Astrocyte of the hippocampus (primary cell): ENCODE data around the gene AHRR.

Experiments used
- DNase-seq: peaks from one replicate; pipeline ENCODE4 v3.0.0; 2011; ENCODE audit warnings: low read depth, low spot score

The AHRR gene

DNA sequence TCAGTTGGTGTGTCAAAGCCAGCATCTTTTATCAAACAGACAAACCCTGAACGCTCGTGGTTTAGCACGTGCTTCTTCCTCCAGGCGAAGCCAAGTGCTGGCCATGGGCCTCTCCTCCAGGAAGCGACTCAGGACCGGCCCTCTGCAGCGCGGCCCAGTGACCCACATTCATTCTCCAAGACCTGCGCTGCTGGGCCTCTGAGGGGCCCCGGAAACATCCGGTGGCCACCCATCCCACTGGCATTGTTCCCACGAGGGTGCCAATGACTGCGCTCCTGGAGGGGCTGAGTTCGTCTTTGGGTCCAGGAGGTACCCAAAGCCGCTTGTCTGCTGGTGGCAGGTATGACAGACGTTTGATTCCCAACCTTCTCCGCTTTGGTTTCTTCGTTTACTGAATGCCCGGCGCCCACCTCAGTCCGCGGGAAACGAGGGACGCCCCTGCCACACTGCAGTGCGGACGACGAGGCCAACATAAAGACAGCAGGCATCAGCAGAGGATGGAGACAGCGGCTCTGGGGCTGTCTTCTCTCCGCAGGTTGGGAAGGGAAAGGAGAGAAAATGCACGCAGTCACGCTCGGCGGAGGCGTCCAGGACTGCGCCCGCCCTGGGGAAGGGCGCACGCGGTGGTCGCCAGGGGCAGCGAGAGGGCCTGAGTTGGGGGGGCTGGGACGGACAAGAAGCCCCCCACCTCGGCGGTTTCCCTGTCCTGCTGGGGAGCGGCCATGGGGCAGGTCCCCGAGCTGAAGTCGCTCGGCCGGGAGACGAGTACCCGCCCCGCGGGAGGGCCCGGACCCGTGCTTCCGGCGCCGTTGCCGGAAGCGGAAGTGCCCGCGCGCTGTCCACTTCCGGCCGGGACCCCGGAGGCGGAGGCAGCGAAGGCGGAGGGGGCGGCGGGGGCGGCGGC lies 121.1 kb downstream of the AHRR start, which contains the start of gene EXOC3:
EXOC3 (plus strand) TSS at position 842 of the 904 bp plus-strand sequence. CDS start 3,030 bp downstream, outside the sequence.
- DNase-seq, result peak; percentile 91

DNA sequence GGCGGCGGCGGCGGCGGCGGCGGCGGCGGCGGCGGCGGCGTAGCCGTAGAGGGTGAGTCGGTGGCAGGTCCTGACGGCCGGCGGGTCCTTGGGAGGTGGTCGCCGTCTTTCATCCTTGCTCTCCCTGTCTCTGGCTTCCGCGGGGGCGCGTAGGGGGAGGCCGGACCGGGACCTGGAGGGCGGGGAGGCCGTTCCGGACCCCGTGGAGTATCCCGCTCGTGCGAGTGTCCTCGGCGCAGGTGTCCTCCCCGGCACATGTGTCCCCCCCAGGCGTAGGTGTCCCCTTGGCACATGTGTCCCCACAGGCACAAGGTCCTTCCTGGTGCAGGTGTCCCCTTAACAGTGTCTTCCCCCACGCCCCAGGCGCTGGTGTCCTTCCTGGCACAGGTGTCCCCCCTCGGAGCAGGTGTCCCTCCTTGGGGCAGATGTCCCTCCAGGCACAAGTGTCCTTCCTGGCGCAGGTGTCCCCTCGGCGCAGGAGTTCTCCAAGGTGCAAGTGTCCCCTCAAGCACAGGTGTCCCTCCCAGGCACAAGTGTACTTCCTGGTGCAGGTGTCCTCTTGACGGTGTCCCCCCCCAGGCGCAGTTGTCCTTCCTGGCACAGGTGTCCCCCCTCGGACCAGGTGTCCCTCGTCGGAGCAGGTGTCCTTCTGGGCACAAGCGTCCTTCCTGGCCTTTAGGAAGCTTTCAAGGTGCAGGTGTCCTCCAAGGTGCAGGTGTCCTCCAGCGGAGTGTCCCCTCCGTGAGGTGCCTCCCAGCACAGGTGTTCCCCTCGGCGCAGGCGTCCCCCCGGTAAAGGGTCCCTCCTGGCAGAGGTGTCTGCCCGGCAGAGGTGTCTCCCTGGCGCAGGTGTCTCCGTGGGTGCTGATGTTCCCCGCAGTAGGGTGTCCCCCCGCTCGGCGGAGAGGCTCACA lies 122.0 kb downstream of the AHRR start:
- no peak for DNase-seq

DNA sequence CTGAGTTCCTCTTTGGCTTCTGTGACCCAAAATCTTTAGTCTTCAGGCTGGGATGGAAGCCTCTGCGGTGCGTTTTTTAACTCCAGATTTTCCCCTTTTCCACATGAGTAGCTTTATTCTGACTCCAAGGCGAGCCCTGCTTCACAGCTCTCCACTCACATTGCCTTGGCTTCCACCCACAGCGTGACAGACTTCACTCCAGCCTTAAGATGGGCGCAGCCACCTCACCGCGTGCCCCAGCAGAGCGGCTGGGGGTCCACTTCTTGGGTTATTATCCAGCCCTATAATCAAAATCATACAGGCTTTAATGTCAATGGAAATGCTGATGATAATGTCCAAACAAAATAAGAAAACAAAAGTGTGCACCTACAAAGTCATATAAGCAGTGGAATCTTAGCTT lies 122.7 kb downstream of the AHRR start:
- DNase-seq, result no peak

DNA sequence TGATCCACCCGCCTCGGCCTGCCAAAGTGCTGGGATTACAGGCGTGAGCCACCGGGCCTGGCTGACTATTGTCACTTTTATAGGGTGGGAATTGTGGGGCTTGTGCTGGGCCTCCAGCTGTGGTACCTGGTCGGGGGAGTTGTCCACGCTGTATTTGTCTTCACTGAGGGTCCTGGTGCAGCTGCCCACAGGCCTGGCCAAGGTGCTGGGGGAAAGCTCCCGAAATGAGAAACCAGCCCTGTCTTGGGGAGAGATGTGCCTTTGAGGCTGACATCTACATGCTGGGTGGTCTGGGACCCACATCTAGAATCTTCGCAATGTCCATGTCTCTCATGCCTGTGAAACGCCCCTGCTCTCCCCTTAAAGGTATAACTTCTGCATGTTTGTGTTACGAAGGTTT lies 124.1 kb downstream of the AHRR start:
- no peak for DNase-seq

DNA sequence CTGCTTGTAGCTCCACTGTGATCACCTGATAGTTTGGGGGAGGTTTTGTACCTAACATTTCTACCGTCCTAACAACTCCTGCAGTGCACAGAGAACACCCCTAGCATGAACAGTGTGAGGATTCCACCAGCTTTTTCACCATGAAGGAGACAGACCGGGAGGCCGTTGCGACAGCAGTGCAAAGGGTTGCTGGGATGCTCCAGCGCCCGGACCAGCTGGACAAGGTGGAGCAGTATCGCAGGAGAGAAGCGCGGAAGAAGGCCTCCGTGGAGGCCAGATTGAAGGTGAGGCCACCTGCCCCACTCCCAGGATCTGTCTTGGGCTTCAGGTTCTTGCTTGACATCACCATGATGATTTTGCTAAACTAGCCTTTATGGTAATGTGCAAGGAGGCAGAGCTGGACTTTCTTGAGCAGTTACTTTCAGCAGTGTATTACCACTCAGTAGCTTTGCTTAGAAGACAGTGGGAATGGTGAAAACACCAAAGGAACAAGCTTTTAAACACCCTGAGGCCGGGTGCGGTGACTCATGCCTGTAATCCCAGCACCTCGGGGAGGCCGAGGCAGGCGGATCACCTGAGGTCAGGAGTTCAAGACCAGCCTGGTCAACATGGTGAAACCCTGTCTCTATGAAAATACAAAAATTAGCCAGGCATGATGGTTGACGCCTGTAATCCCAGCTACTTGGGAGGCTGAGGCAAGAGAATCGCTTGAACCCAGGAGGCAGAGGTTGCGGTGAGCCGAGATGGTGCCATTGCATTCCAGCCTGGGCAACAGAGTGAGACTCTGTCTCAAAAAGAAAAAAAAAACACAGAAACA lies 124.8 kb downstream of the AHRR start:
- no peak for DNase-seq

DNA sequence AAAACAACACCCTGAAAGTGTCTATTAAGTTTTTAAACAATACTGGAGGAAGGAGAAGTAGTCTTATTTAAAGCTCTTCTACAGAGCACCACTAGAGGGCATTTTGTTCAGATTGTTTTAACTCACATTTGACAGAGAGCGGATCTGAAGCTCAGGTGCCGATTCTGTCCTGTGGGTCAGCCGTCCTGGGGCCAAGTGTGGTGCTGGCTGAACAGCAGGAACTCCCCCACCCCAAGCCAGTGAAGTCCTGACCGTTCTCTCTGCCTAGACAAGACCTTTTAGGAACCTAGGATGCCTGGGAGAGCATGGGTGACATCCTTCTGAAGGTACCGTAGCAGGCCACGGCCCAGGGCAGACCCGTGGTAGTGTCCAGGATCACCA lies 125.4 kb downstream of the AHRR start:
- peak; percentile 52 for DNase-seq

DNA sequence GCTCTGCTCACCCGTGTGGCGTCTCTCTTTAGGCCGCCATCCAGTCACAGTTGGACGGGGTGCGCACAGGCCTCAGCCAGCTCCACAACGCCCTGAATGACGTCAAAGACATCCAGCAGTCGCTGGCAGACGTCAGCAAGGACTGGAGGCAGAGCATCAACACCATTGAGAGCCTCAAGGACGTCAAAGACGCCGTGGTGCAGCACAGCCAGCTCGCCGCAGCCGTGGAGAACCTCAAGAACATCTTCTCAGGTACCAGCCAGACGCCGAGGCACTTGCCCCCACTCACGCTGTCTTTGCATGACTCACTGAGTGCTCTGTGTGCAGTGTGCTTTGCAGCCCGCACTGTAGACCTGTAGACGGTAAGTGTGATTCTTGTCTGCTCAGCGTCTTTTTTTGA lies 126.0 kb downstream of the AHRR start:
- DNase-seq, result no peak

DNA sequence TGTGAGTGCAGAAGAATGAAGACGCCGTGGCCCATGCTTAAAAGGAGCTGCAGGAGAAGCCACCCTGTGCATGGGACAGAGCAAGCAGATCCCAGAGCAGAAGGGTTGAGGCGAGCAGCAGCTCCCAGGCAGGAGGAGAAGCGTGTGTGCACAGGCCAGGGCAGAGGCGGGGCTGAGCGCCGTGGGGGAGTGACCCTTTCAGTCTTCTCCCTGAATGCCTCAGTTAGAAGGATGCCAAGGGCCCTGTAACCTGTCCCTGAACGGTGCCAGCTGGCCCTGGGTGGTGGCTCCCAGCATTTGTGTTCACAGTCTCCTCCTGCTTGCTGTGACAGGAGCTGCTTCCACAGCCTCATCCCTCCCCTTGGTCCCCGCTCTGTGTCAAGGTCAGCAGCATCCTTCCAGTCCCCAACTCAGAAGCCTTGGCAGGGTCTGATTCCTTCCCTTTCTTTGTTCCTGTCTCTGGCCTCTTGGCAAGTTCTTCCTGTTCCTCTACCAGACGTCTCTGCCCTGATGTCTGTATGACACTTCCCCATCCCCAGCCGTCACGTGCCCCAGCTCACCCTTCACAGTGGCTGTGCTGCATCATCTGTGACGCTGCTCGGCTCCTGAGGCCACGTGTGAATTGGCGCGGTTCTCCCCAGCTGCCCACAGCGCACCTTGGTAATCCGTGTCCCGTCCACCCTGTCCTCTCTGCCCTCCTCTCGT lies 126.7 kb downstream of the AHRR start:
- no peak for DNase-seq

DNA sequence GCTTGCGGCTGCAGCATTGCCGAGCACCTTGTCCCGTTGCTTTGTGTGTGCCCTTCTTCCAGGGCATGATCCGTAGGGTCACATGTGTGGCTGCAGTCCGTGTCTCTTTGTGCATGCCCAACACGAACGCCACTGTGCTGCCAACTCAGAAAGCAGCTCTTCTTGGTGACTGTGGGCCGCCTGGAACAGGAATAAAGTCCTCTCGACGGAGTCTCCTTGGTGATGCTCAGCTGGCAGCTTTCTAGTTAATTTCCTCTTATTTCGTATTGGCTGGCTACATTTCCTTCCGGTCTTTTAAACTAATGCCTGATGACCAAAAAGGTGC lies 127.2 kb downstream of the AHRR start:
- DNase-seq, result no peak

DNA sequence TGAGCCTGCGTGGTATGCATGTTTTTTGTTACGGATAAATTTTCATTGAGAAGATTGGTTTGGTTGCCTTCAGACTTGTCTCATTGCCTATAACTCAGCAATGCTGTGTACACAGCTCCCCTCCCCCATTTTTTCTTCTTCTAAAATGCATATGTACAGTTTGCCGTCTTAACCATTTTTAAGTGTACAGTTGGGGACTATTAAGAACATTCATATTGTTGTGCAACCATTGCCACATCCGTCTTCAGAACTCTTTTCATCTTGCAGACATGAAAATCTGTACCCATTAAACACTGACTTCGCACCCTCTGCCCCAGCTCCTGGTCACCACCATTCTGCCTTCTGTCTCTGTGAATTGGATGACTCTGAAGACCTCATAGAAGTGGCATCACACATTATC lies 127.6 kb downstream of the AHRR start:
- DNase-seq, result no peak

DNA sequence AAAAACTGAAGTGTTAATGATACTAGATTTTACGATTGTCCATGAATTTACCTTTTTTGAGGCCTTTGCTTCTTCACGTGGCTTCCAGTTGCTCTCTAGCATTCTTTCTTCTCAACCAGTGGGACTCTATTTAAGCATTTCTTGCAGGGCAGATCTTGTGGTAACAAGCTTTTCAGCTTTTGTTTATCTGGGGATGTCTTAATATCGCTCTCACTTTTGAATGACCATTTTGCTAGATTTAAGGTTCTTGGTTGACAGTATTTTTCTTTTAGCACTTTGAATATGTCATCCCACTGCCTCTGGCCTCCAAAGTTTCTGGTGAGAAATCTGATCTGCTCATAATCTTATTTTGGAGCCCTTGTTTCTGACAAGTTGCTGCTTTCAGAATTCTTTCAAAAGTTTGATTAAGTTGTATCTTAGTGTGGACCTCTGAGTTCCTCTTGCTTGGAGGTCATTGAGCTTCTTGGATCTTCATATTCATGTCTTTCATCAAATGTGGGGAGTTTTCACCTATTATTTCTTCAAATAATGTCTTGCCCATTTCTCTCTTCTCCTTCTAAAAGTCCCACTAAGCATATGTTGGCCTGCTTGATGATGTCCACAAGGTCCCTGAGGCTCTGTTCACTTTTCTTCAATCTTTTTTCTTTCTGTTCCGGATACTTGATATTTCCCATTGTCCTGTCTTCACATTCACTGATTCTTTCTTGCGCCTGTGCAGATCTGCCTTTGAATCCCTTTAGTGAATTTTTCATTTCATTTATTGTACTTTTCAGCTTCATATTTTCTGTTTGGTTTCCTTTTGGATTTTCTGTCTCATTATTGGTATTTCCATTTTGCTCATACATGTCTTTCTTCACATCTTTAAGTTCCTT lies 130.3 kb downstream of the AHRR start:
- no peak for DNase-seq

DNA sequence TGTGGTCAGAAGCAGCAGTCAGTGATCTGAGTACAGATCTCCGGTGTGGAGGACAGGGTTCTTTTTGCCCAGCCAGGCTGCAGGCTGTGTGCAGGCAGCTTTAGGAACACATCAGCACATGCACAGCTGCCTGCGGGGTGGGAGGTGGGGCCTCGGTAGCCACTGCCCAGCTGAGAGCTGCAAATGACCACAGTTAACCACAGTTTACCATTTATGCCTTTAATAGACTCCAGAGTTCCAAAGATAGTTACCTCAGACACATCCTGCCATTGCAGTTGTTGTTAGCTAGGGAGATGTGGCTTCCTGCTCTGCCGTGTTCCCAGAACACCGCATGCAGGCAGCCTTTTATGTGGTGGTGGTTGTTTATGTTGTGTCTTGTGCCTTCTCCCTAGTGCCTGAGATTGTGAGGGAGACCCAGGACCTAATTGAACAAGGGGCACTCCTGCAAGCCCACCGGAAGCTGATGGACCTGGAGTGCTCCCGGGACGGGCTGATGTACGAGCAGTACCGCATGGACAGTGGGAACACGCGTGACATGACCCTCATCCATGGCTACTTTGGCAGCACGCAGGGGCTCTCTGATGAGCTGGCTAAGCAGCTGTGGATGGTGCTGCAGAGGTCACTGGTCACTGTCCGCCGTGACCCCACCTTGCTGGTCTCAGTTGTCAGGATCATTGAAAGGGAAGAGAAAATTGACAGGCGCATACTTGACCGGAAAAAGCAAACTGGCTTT lies 131.6 kb downstream of the AHRR start:
- DNase-seq, result no peak

DNA sequence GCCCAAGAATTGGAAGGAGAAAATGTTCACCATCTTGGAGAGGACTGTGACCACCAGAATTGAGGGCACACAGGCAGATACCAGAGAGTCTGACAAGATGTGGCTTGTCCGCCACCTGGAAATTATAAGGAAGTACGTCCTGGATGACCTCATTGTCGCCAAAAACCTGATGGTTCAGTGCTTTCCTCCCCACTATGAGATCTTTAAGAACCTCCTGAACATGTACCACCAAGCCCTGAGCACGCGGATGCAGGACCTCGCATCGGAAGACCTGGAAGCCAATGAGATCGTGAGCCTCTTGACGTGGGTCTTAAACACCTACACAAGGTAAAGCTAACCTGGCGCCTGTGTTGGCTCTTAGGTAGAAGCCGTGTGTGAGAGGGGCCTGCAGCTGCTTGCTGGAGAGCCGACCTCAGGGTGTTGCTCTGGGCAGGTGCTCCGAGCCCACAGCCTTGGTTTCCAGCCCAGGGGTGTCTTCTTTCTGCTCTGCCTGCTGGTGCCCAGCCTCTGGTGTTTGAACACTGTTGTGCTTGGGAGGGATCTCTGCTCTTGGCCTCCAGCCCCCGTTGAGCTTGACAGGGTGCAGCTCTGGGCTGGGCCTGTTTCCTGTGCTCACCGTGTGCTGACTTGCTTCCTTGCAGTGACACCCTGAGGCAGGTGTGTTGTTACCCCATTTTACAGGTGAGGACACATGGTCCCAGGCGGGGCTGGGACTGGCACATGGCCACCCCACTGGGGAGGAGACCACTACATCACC lies 132.4 kb downstream of the AHRR start:
- no peak for DNase-seq

DNA sequence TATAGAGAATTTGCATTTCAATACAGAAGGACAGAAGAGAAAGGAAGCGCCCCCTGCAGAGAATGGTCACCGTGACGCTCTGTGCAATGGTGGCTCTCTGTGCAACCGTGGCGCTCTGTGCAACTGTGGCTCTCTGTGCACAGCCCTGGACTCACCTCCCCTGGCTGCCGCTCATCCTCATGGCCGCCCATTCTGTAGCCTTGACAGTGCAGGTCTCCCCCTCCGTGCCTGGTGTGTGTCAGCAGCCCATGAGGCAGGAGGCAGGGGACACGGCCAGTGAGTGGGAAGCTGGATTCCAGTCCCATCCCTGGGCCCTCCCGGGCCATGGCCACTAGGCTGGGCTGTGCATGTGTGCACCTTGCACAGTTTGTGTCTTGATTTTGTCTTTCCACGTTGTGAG lies 133.4 kb downstream of the AHRR start:
- no peak for DNase-seq

DNA sequence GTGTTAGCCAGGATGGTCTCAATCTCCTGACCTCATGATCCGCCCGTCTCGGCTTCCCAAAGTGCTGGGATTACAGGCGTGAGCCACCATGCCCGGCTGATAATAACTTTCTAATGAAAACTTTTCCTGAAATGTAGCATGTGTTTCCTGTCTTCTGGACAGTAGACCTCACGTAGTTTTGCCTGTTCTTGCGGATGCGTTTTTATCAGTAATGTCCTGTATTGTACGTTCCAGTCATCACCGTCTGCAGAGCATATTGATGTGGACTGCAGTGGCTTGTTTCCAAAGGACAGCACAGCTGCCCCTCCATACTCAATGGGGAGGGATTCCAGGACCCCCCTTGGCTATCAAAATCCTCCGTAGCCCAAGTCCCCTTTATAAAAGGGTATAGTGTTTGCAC lies 134.3 kb downstream of the AHRR start:
- DNase-seq, result no peak

DNA sequence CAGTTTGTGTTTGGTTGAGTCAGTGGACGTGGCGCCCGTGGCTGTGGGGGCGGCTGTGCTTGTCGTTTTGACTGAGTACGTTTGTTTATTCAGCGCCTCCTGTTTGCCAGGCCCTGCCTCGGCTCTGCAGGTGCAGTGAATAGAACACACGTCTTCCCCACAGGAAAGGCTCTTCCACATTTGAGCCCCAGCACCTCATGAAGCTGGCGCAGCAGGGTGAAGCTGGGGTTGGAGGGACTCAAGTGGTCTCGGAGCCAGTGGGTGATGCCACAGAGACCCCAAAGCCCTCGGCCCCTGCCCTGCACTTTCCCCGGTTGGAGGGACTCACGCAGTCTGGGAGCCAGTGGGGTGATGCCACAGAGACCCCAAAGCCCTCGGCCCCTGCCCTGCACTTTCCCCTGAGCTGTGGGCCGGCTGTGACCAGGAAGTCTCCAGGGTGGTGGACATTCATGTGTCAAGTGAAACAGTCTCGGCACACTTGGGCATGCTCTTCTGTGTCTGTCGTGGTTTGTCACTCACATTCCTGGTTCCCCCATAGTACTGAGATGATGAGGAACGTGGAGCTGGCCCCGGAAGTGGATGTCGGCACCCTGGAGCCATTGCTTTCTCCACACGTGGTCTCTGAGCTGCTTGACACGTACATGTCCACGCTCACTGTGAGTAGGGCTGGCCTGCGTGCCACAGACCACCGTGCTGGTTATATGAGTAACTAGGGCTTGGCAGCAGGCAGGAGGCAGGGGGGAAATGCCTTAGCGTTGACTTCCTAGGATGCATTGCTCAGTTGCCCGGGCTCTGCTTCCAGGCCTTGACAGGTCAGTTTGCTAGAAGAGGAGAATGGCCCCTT lies 135.1 kb downstream of the AHRR start:
- peak; percentile 44 for DNase-seq

DNA sequence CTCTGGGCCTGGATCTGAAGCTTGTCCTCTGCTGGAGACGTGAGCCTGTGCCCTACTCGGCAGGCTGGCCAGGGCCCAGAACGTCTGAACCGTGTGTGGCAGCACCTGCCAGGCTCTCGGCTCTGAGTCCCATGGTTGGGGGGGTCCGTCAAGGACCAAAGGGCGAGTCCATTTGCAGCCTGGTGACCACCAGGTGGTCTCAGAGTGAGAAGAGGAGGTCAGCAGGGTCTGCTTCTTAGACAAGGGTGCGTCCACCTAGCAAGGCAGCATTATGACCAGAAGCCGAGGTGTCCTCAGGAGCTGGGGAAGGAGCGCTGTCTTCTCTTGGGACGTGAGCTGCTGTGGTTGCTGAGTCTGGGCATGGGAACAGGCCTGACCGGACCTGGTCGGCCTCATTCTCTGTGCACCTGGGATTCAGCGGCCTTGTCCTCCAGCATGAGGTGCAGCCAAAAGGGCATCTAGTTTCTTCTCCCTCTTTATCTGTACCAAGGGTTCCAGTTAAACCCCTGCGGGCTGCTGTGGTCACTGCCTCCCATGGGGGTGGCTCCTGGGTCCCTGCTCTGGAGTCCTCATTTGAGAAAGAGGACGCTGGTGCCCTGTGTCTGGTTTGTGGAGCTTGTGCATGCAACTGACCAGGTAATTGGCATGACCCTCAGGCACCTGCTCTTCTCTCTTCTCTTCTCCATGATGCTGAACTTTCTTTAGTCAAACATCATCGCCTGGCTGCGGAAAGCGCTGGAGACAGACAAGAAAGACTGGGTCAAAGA lies 135.9 kb downstream of the AHRR start:
- no peak for DNase-seq
